IMR-90 (cell line): ENCODE data around the gene TIAM1. TPM values are rescaled to one million over a fixed set of nuclear protein-coding genes. Genes with fewer than 3 reads are reported as not detected.

Experiments
- ATAC-seq: fragments of 200-7000 bp; cut with Tn5 transposase; 2 replicates; pipeline ENCODE4 v1.9.1; 2020; ENCODE audit warnings: low read depth, mild to moderate bottlenecking, moderate library complexity
- BruUV-seq: library from RNA; stranded (reverse); fragments of 400-500 nt; replicated peaks from 2 replicates; lab custom pipeline; 2021; lab: Mats Ljungman, UMichigan
- CTCF ChIA-PET: fragments of 300-600 bp; formaldehyde crosslinking; extraction: SDS; loops from one replicate; lab custom pipeline; 2021; ENCODE audit warnings: antibody characterized with exemption; lab: Yijun Ruan, JAX
- POLR2A ChIA-PET: fragments of 300-600 bp; sonication (Branson Sonifier 250); formaldehyde crosslinking; loops from one replicate; lab custom pipeline; 2022; ENCODE audit warnings: antibody characterized with exemption; ENCODE audit not compliant: unreplicated experiment; lab: Charles Lee
- DNase-seq: peaks from one replicate; pipeline ENCODE4 v3.0.0; 2013
- H2AFZ ChIP-seq: replicated peaks from 2 replicates; pipeline ENCODE3; 2013; ENCODE audit warnings: low read length, mild to moderate bottlenecking; ENCODE audit not compliant: poor library complexity
- H2AK5ac ChIP-seq: 2 replicates; pipeline ENCODE4 v1.6.1; 2013; ENCODE audit warnings: low read depth, low read length, inconsistent platforms
- H2AK9ac ChIP-seq: replicated peaks from 2 replicates; pipeline ENCODE3; 2013; ENCODE audit warnings: mild to moderate bottlenecking, low read depth, low read length, moderate library complexity; ENCODE audit not compliant: poor library complexity
- H2BK120ac ChIP-seq: 2 replicates; pipeline ENCODE4 v1.6.1; 2013; ENCODE audit warnings: low read depth, low read length, inconsistent platforms
- H2BK15ac ChIP-seq: 3 replicates; pipeline ENCODE4 v1.6.1; 2013; ENCODE audit warnings: low read depth, low read length, inconsistent platforms
- H2BK20ac ChIP-seq: 2 replicates; pipeline ENCODE4 v1.6.1; 2013; ENCODE audit warnings: low read depth, mild to moderate bottlenecking, inconsistent platforms, low read length, moderate library complexity
- H2BK5ac ChIP-seq: 2 replicates; pipeline ENCODE4 v1.6.1; 2013; ENCODE audit warnings: mild to moderate bottlenecking, low read depth, low read length, inconsistent platforms; ENCODE audit not compliant: poor library complexity, severe bottlenecking
- H3K14ac ChIP-seq: replicated peaks from 2 replicates; pipeline ENCODE4 v1.6.1; 2013; ENCODE audit warnings: low read depth, low read length, inconsistent platforms
- H3K18ac ChIP-seq: 2 replicates; pipeline ENCODE4 v1.6.1; 2013; ENCODE audit warnings: low read depth, low read length, control low read depth
- H3K23ac ChIP-seq: 2 replicates; pipeline ENCODE4 v1.6.1; 2013; ENCODE audit warnings: low read depth, low read length, inconsistent platforms
- H3K27ac ChIP-seq: 2 replicates; pipeline ENCODE4 v1.5.1; 2013; ENCODE audit warnings: mild to moderate bottlenecking, control low read depth, low read length; ENCODE audit not compliant: insufficient read depth
- H3K27me3 ChIP-seq: 2 replicates; pipeline ENCODE4 v1.6.1; 2013; ENCODE audit warnings: low read length; ENCODE audit not compliant: control insufficient read depth, insufficient read depth
- H3K36me3 ChIP-seq: 2 replicates; pipeline ENCODE4 v1.6.1; 2013; ENCODE audit warnings: low read length, mixed read lengths; ENCODE audit not compliant: control insufficient read depth, insufficient read depth
- H3K4ac ChIP-seq: 2 replicates; pipeline ENCODE4 v1.6.1; 2013; ENCODE audit warnings: low read depth, low read length, inconsistent platforms
- H3K4me1 ChIP-seq: 2 replicates; pipeline ENCODE4 v1.6.1; 2013; ENCODE audit warnings: low read length, mixed read lengths; ENCODE audit not compliant: control insufficient read depth, insufficient read depth
- H3K4me2 ChIP-seq: 2 replicates; pipeline ENCODE4 v1.6.1; 2013; ENCODE audit warnings: low read depth, mild to moderate bottlenecking, control low read depth, low read length, moderate library complexity
- H3K4me3 ChIP-seq: 2 replicates; pipeline ENCODE4 v1.5.1; 2013; ENCODE audit warnings: low read depth, mild to moderate bottlenecking, control low read depth, low read length, moderate library complexity; ENCODE audit not compliant: insufficient read depth
- H3K56ac ChIP-seq: 2 replicates; pipeline ENCODE4 v1.6.1; 2013; ENCODE audit warnings: low read length, inconsistent platforms; ENCODE audit not compliant: insufficient read depth; ENCODE audit errors: extremely low read depth
- H3K79me1 ChIP-seq, 2 experiments: 2 replicates each; pipeline ENCODE4 v1.6.1; 2013; ENCODE audit warnings: low read length in 2 of 2, inconsistent platforms in 1 of 2, low read depth in 1 of 2
- H3K9ac ChIP-seq: 2 replicates; pipeline ENCODE4 v1.6.1; 2013; ENCODE audit warnings: low read depth, low read length, control low read depth
- H3K9me1 ChIP-seq: 2 replicates; pipeline ENCODE4 v1.6.1; 2013; ENCODE audit warnings: low read length, inconsistent platforms; ENCODE audit not compliant: insufficient read depth
- H3K9me3 ChIP-seq: 2 replicates; pipeline ENCODE4 v1.6.1; 2013; ENCODE audit warnings: low read length; ENCODE audit not compliant: control insufficient read depth, insufficient read depth
- H4K20me1 ChIP-seq: 2 replicates; pipeline ENCODE4 v1.6.1; 2013; ENCODE audit warnings: low read length, inconsistent platforms; ENCODE audit not compliant: insufficient read depth
- H4K5ac ChIP-seq: 2 replicates; pipeline ENCODE4 v1.6.1; 2013; ENCODE audit warnings: mild to moderate bottlenecking, low read depth, low read length, control low read depth
- H4K8ac ChIP-seq, 2 experiments: 2 replicates each; pipeline ENCODE4 v1.6.1; 2013; ENCODE audit warnings: low read depth in 2 of 2, low read length in 2 of 2, control low read depth in 1 of 2, inconsistent platforms in 1 of 2
- H4K91ac ChIP-seq: 2 replicates; pipeline ENCODE4 v1.6.1; 2013; ENCODE audit warnings: low read depth, low read length, inconsistent platforms; ENCODE audit not compliant: insufficient read depth
- CEBPB ChIP-seq: IDR thresholded peaks from 2 replicates; pipeline ENCODE4 v1.6.1; 2012; ENCODE audit warnings: low read depth, low read length, improper control_type of control experiment
- WGBS, 2 experiments: methylation state at CpG; one replicate each; pipeline versions ENCODE4 v1.1.5 to v1.1.7; 2013; ENCODE audit warnings: missing lambda C conversion rate in 2 of 2; ENCODE audit not compliant: insufficient read length in 1 of 2; ENCODE audit errors: extremely low coverage in 2 of 2; 5-methylcytosine and 5-hydroxymethylcytosine counted together
- dilution Hi-C: fragments of 300-500 bp; cut with HindIII; formaldehyde crosslinking; loops from one replicate; pipeline ENCODE4 v1.14.3; 2018; ENCODE audit warnings: low sequenced_read_pairs; ENCODE audit not compliant: unreplicated experiment
- in situ Hi-C: fragments of 300-500 bp; cut with MboI; formaldehyde crosslinking; loops from 3 replicates; pipeline ENCODE4 v1.14.3; 2019; ENCODE audit warnings: low sequenced_read_pairs, inconsistent platforms, mixed read lengths
- intact Hi-C: fragments of 100-400 bp; cut with micrococcal nuclease; formaldehyde crosslinking; loops from 2 replicates; pipeline ENCODE4 v1.10.0; 2022
- polyA plus RNA-seq, 3 experiments: library from polyadenylated mRNA; depleted of rRNA; stranded (reverse); fragments of >200 nt; gene quantifications; 2 replicates each; pipeline ENCODE4 v1.2.3, GENCODE V29; 2012; ENCODE audit warnings: low replicate concordance in 1 of 3
- total RNA-seq: library from RNA; depleted of rRNA; stranded (reverse); fragments of >200 nt; gene quantifications from 2 replicates; pipeline ENCODE4 v1.2.3, GENCODE V29; 2012

The TIAM1 gene
- total and polyA plus RNA-seq, 2 of the 4 experiments (the other 2 are of a cell fraction): 2.9 to 9.3 TPM

DNA sequence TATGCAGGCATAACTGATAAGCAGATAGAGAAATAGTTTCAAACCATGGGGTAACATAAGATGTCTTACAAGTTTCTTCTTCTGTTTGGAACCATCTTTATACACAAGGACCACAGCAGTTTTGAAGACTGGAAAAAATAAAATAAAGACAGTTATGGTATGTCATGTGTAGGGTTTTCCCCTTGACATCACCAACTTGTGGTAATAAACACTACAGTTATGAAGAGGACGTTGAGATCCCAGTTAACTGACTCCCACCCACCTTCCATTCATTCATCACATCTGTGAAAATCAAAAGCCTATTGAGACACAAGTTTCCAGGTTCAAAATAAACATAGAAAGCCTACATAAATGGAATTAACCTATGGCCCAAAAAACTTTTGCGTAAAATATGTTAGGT lies 213.2 kb downstream of the TIAM1 start:
- Histone ChIP-seq H3K56ac (no peak overlapping the region), H3K4me1 (no peaks in the 10 kb centered on the region), H3K9me1 (no peaks in the 10 kb centered on the region), H2BK5ac (no peak overlapping the region), H2AK5ac (no peak overlapping the region), H3K9me3 (no peaks in the 10 kb centered on the region), H2BK15ac (no peak overlapping the region), H3K4ac (no peak overlapping the region), H3K18ac (no peak overlapping the region), H3K27me3 (no peaks in the 10 kb centered on the region), H3K79me1 (no peaks in the 10 kb centered on the region), H2AK9ac (no peak overlapping the region), H3K4me2 (no peak overlapping the region), H2BK120ac (no peak overlapping the region), H3K27ac (no peak overlapping the region), H3K36me3 (no peaks in the 10 kb centered on the region), H4K8ac (no peak overlapping the region), H4K20me1 (no peaks in the 10 kb centered on the region), H3K14ac (no peak overlapping the region), H3K23ac (no peak overlapping the region), H4K5ac (no peak overlapping the region), H3K4me3 (no peak overlapping the region), H2BK20ac (no peak overlapping the region), H2AFZ (no peak overlapping the region), H3K9ac (no peak overlapping the region), H4K91ac (no peak overlapping the region)
- ChIA-PET CTCF (no interaction called here), POLR2A (no interaction called here)
- ATAC-seq (no peak), DNase-seq (no peak)
- BruUV-seq: no TSS peak
- intact Hi-C loops: no loop called here
- dilution Hi-C loops: no loop called here
- no CpG with 5 or more reads among the region's 2 CpGs for WGBS, 2 experiments
- in situ Hi-C loops: no loop called here
- TF ChIP-seq CEBPB: no peak
